HG02884 (cell line): ENCODE results near the gene ITIH5.
"Not testable (repeated sequence)": the region's sequence is repeated elsewhere in the genome, so short reads cannot be mapped to it uniquely, and the experiment has no call there.

ENCODE experiments used
- ATAC-seq: cut with Tn5 transposase; IDR thresholded peaks from one replicate; pipeline ENCODE4 v1.9.1; 2021; ENCODE audit warnings: mild to moderate bottlenecking, moderate library complexity; ENCODE audit not compliant: unreplicated experiment

The ITIH5 gene

GRCh38 chr10:7689591-7689990 is 22.8 kb upstream of the ITIH5 start:
- ATAC-seq: no peak

- peak; percentile 97 for ATAC-seq
Measured at GRCh38 chr10:7687228-7687907, 20.6 kb upstream of the ITIH5 start.

DNA sequence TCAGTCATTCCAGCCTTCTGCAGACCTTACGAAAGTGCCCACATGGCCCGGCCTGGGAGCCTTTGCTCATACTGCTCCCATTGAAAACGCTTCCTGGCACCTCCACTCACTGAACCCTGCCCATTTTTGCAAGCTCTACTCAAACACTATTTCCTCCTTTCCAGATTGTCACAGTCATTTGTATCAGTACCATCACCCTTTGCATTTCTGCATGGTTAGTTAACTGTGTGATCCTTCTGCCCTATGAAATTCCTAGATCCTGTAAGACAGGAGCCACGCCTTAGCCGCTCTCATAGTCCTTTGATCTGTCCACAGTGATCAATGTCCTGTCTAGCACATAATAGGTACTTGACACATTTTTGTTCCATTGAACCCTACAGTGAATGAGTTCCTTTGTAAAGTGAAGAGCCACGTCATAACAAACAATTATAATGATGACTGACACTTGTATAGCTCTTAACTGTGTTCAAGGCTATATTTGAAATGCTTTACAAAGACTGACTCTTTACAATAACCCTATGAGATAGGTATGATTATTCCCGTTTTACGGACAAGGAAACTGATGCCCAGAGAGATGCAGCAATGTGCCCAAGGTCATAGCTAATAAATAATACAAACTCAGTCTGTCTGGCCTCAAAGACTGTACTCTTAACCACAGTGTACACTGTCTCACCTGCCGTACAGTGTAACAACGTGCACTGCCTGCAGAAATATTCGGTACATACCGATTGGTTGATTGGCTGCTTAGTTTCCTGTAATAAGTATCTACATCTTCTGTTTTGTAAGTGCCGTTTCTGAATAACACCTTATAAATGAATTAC is 19.8 kb upstream of the ITIH5 start:
- no peak for ATAC-seq

DNA sequence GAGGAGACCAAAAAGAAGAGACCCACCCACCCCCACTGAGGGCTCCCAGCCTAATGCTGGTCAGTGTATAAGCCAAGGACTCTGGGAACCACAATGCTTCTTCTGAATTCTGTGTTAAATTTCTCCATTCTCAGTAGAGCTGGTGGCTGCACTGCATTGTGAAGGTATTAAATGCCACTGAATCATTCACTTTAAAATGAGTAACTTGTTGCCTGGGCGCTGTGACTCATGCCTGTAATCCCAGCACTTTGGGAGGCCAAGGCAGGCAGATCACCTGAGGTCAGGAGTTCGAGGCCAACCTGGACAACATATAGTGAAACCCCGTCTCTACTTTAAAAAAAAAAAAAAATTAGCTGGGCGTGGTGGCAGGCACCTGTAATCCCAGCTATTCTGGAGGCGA is 13.3 kb upstream of the ITIH5 start:
- not testable (repeated sequence) for ATAC-seq

DNA sequence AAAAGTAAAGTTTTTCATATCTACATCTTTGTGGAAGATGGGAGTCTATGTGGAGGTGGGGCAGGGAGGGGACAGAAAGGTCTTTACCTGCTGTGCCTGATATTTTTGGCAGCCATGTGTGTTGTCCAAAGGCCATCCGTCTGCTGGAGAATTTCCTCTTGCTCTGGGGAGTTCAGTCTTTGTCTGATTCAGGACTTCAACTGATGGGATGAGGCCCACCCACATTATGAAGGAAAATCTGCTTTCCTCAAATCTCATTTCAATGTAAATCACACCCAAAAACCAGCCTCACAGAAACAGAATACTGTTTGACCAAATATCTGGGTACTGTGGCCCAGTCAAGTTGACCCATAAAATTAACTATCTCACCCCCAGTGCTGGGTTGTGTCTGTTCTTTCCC is 12.5 kb upstream of the ITIH5 start:
- no peak for ATAC-seq

DNA sequence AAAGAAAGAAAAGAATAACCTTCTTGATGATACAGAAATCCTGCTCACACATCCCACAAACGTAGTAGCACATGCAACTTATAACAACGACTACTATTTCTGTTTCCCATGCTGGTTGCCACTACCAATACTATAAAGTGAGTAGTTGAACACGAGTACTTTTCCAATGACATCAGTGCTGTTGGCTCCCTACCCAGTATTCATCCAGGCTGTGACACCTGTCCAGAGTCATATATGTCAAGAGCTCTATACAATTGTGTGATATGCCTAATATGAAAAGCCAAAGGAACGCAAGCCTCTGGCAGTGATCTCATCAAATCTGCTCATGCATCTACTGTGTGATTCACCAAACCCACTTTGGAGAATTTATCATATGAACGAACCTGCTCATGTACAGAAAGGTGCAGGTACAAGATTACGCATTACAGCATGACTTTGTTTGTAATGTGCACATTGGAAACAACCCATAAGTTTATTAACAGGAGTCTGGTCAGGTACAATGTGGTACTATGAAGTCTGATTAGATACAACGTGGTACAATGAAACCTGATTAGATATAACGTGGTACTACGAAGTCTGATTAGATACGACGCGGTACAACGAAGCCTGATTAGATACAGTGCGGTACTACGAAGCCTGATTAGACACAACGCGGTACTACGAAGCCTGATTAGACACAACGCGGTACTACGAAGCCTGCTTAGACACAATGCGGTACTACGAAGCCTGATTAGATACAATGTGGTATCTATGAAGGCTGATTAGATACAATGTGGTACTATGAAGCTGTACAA is 5.8 kb upstream of the ITIH5 start:
- ATAC-seq: no peak

- ATAC-seq: no peak
Measured at GRCh38 chr10:7670157-7670556, 3.4 kb upstream of the ITIH5 start.

DNA sequence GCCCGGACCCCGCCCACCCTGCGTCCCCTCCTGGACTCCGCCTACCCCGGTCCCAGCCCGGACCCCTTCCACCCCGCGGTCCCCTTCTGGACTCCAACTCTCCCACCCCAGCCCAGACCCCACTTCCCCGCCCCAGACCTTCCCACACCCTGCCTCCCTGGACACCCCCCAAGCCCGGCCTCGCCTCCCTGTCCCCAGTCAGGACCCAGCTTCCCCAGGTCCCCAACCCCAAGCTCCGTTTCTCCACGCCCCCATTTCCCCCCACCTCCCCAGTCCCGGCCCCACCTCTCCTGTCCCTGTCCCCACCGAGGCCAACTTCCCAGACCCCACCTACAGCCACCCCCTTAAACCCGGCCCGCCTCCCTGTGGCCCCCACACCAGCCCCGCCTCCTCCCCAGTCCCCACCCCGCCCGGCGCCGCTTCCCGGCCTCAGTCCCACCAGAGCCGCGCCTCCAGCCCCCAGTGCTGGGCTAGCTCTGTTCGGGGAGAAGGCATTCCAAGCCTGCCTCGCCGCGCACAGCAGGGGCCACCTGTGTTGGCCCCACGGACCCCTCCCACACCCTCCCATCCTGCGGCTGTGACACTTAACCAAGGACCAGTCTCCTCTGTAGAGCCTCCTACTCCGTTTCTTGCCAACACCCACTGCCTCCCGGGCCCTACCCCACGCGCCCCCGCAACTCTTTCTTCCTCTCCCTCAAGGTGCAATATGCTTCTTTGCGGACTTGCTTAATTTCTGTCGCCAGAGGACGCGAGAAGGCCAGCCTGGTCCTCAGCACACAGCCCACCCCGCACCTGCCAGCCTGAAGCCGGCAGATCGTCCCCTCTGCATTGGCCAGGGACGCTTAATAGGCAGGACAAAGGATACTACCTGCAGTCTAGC is 736 bp upstream of the ITIH5 start:
- no peak for ATAC-seq

- no peak for ATAC-seq
Measured at GRCh38 chr10:7665767-7666166, 999 bp downstream of the ITIH5 start.

DNA sequence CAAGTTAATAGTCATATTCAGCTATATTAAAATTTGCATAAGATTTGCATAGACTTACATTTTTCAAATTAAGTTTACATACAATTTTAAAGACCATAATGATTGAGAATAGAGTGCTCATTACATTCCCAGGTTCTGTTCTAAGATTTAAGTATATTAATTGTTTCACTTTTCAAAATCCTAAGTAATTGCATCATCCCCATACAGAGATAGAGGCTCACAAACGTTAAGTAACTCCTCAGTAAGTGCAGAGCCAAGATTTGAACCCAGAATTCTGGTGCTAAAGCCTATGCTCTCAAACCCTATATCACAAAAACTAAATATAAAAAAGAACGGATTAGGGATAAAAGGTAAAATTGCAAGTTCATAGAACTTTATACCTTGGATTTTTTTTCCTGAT is 2.1 kb downstream of the ITIH5 start:
- ATAC-seq: no peak

DNA sequence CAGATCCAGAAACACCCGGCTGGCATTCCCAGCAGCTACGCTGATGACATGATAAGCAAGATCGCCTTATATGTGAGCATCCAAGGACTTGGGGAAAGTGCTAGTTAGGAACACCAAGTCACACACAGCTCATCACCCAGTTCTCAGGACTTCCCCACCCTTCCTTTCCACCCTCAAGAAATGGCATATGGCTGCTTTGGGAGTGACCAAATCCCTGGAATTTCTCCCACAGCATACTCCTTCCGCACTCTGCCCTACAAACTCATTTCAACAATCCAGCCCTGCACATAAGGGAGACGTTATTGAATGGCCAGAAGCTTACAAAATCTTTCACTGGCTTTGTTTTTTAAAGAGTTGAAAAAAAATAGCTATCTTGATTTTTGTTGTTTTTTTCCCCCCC is 4.2 kb downstream of the ITIH5 start:
- ATAC-seq: no peak

- ATAC-seq: no peak
Measured at GRCh38 chr10:7659560-7659959, 7.2 kb downstream of the ITIH5 start.

DNA sequence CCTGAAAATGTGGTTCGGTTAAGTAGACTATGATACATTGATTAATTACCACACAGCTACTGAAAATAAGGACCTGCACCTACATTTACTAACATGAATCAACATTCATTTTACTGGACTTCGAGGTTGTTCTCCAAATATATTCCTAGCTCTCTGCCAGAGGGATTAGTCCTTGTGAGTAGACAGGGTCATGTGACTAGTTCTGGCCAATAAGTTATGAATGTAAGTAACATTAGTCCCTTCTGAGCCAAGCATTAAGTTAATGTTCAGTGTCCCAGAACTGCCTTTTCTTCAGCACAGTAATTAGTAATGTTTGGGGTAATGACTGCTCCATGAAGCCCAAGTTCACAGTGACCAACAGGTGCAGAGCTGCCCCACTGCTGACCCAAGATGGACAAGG is 9.2 kb downstream of the ITIH5 start:
- no peak for ATAC-seq

DNA sequence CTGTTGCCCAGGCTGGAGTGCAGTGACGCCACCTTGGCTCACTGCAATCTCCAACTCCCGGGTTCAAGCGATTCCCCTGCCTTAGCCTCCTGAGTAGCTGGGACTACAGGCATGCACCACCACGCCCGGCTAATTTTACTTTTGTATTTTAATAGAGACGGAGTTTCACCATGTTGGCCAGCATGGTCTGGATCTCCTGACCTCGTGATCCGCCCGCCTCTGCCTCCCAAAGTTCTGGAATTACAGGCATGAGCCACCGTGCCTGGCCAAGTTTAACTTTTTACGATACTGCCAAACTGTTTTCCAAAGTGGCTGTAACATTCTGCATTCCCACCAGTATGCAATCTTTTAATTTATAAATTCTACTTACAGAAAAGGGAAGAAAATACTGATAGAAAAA is 9.7 kb downstream of the ITIH5 start:
- not testable (repeated sequence) for ATAC-seq

DNA sequence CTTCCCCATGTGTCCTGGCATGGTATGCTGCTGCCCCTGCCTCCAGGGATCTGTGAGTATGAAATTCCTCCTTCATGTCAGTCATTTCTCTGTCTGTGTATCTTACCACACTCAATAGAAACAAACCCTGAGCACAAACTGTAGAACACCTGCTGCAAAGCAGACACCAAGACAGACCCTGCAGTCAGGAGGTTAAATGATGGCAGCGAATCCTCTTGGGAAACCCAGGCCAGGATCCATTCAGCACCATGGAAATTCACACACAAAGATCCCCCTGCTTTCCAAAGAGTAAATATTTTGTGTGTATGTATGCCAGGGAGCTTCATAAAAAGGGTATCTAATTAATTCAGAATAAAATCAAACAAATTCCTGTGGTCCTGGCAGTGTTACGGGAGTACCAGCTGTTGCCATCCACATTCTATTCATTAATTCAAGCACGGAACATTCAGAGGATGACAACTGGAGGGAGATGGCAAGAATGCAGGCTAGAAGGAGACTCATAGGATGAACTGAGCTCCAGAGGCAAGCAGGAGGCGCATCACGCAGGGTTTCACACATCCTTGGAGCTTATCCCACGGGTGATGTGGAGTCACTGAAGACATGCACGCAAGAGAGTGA is 14.8 kb downstream of the ITIH5 start:
- ATAC-seq: no peak

- ATAC-seq: no peak
Measured at GRCh38 chr10:7649673-7650300, 17.0 kb downstream of the ITIH5 start.

- ATAC-seq: no peak
Measured at GRCh38 chr10:7647062-7647664, 19.6 kb downstream of the ITIH5 start.

- no peak for ATAC-seq
Measured at GRCh38 chr10:7642491-7643011, 24.2 kb downstream of the ITIH5 start.
